Measurements from ENCODE around the gene MGAT5B. TPM values are rescaled to one million over a fixed set of nuclear protein-coding genes. Genes with fewer than 3 reads are reported as not detected.

MGAT5B gene
- total RNA-seq, 5 donors from 2014 or later (not counting 1 experiment from before 2014, with no cell fraction given) = 0.15 to 2.4 (median 0.79) TPM

DNA sequence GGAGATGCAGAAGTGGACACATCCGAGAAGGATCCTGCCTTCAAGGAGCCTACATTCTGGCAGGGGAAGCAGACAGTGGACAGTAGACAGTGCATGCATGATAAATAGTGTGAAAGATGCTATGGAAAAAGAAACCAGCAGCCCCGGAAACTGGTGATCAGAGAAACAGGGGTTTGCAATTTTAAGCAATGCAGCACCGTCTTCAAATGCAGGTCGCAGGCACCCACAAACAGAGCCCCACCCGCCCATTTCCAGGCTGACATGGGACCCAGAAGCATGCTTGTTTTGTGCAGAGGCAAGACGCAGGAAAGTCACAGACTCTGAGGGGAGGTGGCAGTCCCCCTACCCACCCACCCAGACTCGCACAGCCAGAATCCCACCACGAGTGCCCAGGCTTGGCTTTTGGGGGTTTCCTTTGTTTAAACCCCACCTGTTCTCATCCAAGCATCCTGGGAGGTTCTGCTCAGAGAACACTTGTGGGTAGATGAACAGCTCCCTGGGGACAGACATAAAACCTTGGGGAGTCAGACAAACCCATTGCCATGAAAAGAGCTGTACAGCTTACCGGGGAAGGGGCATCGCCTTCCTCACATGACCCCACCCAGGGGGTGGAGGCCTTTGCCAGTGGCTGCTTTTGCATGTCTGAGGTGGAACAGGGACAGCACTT, 114.3 kb downstream of the MGAT5B start:
- WGBS (ENCODE audit: insufficient coverage) = 29% methylated on average over 1 of the region's 10 CpGs
- Mint-ChIP-seq H3K9me3 (peaks cover 4 to 9% (median 5%) of the 10 kb centered on the region in 3 donors), H3K4me1 (peaks cover 13 to 24% (median 19%) of the 10 kb centered on the region in 3 donors), H3K4me3 (peak overlapping the region in 1 of 3 donors; percentile 19), H3K36me3 (peaks cover 6% of the 10 kb centered on the region), H3K27me3 (no peaks in the 10 kb centered on the region), H3K27ac (peak overlapping the region; percentile 86 to 88)
- Histone ChIP-seq H3K4me1 (ENCODE audit: control insufficient read depth in 1 of 2, extremely low read depth in 1 of 2, insufficient read depth in 2 of 2, low read length in 2 of 2) (peaks cover 14 to 27% of the 10 kb centered on the region in 2 experiments), H3K4me3 (ENCODE audit: control insufficient read depth in 1 of 2, extremely low read depth in 1 of 2, low read length in 1 of 2) (no peak overlapping the region), H3K27me3 (replicated peaks in 1 of 2; ENCODE audit: control insufficient read depth in 2 of 2, extremely low read depth in 1 of 2, insufficient read depth in 2 of 2, low read length in 1 of 2) (peaks cover 0 to 9% of the 10 kb centered on the region in 2 experiments), H3K36me3 (ENCODE audit: control insufficient read depth in 2 of 2, extremely low read depth in 1 of 2, insufficient read depth in 1 of 2, low read length in 1 of 2) (no peaks in the 10 kb centered on the region), H3K27ac (ENCODE audit: low read length) (peak overlapping the region; percentile 75), H3K9me3 (no peaks in the 10 kb centered on the region)
- DNase-seq (peak in 28 of 35 experiments; percentile 10 to 57 (median 29)), ATAC-seq (replicated peaks in 1 of 4) (peak; percentile 76 to 87 (median 82))
- ChIA-PET POLR2A (no interaction called here), CTCF (interaction anchor here in 1 of 2 donors (0.6 kb wide), 1 partner anchor 17 kb away, joined by 5 read pairs; no protein-coding TSS in a partner anchor)

DNA sequence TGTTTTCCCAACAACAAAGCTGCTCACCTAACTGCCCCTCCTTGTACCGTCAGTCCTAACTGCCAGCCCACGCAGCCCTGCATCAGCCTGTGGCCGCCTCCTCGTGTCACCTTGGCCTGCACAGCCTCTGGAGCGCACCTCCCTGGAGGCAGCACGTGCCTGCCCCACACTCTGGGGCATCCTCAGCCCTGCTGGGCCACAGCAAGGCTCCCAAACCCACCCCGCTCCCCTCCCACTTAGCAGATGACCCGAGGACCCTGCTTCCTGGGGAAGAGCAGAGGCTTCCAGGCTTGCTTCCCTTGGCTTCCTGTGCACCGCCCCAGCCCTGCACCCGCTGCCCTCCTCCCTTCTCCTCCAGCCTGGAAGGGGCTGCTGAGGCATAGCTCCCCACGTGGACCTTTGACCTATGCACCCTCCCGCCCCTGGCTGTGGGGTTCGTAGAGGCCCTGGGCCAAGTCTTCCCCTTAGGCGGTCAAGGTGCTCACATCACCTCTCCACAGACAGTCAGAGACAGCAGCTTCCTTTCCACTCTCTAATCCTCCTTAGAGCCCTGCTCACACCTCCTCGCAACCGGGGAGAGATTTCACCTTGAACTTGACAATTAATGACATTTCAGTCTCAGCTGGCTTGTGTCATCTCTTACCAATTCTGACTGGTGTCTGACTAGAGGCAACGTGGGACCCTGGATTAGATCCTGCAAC, 115.0 kb downstream of the MGAT5B start:
- Histone ChIP-seq H3K36me3 (ENCODE audit: control insufficient read depth in 2 of 2, extremely low read depth in 1 of 2, insufficient read depth in 1 of 2, low read length in 1 of 2) (no peaks in the 10 kb centered on the region), H3K4me3 (ENCODE audit: control insufficient read depth in 1 of 2, extremely low read depth in 1 of 2, low read length in 1 of 2) (no peak overlapping the region), H3K9me3 (no peaks in the 10 kb centered on the region), H3K27ac (ENCODE audit: low read length) (peak overlapping the region; percentile 75), H3K4me1 (ENCODE audit: control insufficient read depth in 1 of 2, extremely low read depth in 1 of 2, insufficient read depth in 2 of 2, low read length in 2 of 2) (peaks cover 14 to 27% of the 10 kb centered on the region in 2 experiments), H3K27me3 (replicated peaks in 1 of 2; ENCODE audit: control insufficient read depth in 2 of 2, extremely low read depth in 1 of 2, insufficient read depth in 2 of 2, low read length in 1 of 2) (peaks cover 0 to 9% of the 10 kb centered on the region in 2 experiments)
- Mint-ChIP-seq H3K27me3 (no peaks in the 10 kb centered on the region), H3K36me3 (peaks cover 4% of the 10 kb centered on the region), H3K4me3 (peak overlapping the region; percentile 6 to 49 (median 41)), H3K27ac (peak overlapping the region; percentile 88 to 91), H3K9me3 (peaks cover 1 to 6% (median 3%) of the 10 kb centered on the region in 3 donors), H3K4me1 (peaks cover 13 to 24% (median 19%) of the 10 kb centered on the region in 3 donors)
- ChIA-PET CTCF (interaction anchor here in 1 of 2 donors (0.6 kb wide), 1 partner anchor 16 kb away, joined by 5 read pairs; no protein-coding TSS in a partner anchor), POLR2A (no interaction called here)
- 51% methylated on average over 16 of the region's 17 CpGs for WGBS (ENCODE audit: insufficient coverage)
- DNase-seq = no peak
- ATAC-seq (replicated peaks in 1 of 4) = peak in 3 of 4 experiments; percentile 31 to 41 (median 36)

DNA sequence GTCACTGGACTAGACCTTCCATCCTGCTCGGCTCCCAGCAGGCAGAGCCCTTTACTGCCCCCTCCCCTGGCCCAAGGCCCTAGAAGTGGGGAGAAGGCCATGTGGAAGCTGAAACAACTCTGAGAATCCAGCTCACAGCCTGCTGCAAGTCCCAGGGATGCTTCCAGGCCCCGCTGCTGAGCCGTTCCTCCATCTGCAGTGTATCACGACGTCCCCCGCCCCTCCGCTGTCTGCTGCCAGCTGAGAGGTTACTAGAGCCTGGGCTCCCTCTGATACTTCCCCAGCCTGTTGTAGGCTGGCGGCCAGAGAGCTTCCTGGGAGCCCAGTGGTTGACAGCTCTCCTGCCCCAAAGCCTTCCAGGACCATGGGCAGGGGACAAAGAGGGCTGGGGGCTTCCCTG, 118.2 kb downstream of the MGAT5B start:
- H3K4me3 Mint-ChIP-seq = no peak overlapping the region
- CTCF ChIA-PET = no interaction called here
- Histone ChIP-seq H3K4me3 (ENCODE audit: control insufficient read depth in 1 of 2, extremely low read depth in 1 of 2, low read length in 1 of 2) (no peak overlapping the region), H3K9me3 (no peaks in the 10 kb centered on the region), H3K27me3 (replicated peaks in 1 of 2; ENCODE audit: control insufficient read depth in 2 of 2, extremely low read depth in 1 of 2, insufficient read depth in 2 of 2, low read length in 1 of 2) (peaks cover 0 to 9% of the 10 kb centered on the region in 2 experiments), H3K36me3 (ENCODE audit: control insufficient read depth in 2 of 2, extremely low read depth in 1 of 2, insufficient read depth in 1 of 2, low read length in 1 of 2) (no peaks in the 10 kb centered on the region), H3K27ac (ENCODE audit: low read length) (no peak overlapping the region), H3K4me1 (ENCODE audit: control insufficient read depth in 1 of 2, extremely low read depth in 1 of 2, insufficient read depth in 2 of 2, low read length in 2 of 2) (peaks cover 14 to 24% of the 10 kb centered on the region in 2 experiments)
- H3K36me3 Mint-ChIP-seq = no peaks in the 10 kb centered on the region
- ATAC-seq (replicated peaks in 1 of 4) = no peak
- no peaks in the 10 kb centered on the region for H3K9me3 Mint-ChIP-seq
- no peak for DNase-seq
- POLR2A ChIA-PET = no interaction called here
- H3K27ac Mint-ChIP-seq = peak overlapping the region in 1 of 2 donors; percentile 73
- WGBS (ENCODE audit: insufficient coverage) = 94% methylated on average over 7 of the region's 8 CpGs
- H3K4me1 Mint-ChIP-seq = peaks cover 13 to 22% (median 19%) of the 10 kb centered on the region in 3 donors
- H3K27me3 Mint-ChIP-seq = no peaks in the 10 kb centered on the region

DNA sequence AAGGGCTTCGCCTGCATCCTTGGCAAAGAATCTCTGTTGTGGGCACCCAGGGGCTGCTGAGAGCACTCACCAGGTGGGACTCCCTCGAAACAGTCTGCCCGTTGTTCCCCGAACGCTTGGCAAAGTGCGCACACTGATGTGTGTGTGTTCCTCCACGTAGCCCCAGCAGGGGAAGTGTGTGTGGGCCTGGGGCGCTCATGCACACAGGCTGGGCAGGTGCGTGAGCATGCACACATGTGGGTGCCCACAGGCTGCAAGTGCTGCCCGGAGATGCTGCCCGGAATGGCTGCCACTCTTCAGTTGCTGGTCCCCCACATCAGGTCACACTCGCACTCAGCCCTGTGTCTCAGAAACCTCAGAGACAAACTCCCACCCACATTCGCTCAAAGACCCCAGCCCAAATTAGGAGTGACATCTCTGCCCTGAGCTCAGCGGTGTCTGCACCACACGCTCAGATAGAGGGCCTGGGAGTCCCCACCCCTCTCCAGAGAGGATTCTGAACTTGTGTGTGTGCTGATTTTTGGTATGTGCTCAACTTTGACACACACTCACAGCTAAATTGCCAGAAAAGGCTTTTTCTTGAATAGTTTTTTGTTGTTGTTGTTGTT, 119.4 kb downstream of the MGAT5B start:
- no peak for DNase-seq
- WGBS (ENCODE audit: insufficient coverage) = 86% methylated on average over 9 of the region's 15 CpGs
- Mint-ChIP-seq H3K4me1 (peaks cover 7 to 13% (median 12%) of the 10 kb centered on the region in 3 donors), H3K27ac (peak overlapping the region in 1 of 2 donors; percentile 45), H3K9me3 (no peaks in the 10 kb centered on the region), H3K4me3 (no peak overlapping the region), H3K36me3 (no peaks in the 10 kb centered on the region), H3K27me3 (no peaks in the 10 kb centered on the region)
- ChIA-PET POLR2A (no interaction called here), CTCF (no interaction called here)
- Histone ChIP-seq H3K4me3 (ENCODE audit: control insufficient read depth in 1 of 2, extremely low read depth in 1 of 2, low read length in 1 of 2) (no peak overlapping the region), H3K36me3 (ENCODE audit: control insufficient read depth in 2 of 2, extremely low read depth in 1 of 2, insufficient read depth in 1 of 2, low read length in 1 of 2) (no peaks in the 10 kb centered on the region), H3K4me1 (ENCODE audit: control insufficient read depth in 1 of 2, extremely low read depth in 1 of 2, insufficient read depth in 2 of 2, low read length in 2 of 2) (peaks cover 9 to 11% of the 10 kb centered on the region in 2 experiments), H3K27me3 (replicated peaks in 1 of 2; ENCODE audit: control insufficient read depth in 2 of 2, extremely low read depth in 1 of 2, insufficient read depth in 2 of 2, low read length in 1 of 2) (peaks cover 0 to 6% of the 10 kb centered on the region in 2 experiments), H3K27ac (ENCODE audit: low read length) (no peak overlapping the region), H3K9me3 (no peaks in the 10 kb centered on the region)
- no peak for ATAC-seq (replicated peaks in 1 of 4)

DNA sequence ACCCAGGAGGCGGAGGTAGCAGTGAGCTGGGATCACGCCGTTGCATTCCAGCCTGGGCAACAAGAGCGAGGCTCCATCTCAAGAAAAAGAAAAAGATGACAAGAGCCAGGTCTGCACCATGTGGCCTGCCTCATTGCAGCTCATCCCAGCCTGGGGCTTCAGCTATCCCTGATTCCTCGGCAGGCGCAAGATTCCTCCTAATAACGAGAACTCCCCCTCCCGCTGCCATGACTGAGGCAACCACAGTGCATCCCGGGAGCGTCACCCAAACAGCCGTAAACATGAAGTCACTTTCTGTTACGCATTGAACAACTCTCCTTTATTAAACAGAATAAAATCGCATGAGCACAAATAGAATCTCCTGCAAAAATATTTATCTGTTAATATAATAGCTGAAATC, 120.6 kb downstream of the MGAT5B start:
- POLR2A ChIA-PET = no interaction called here
- H3K4me1 Mint-ChIP-seq = peaks cover 5 to 9% (median 5%) of the 10 kb centered on the region in 3 donors
- CTCF ChIA-PET = no interaction called here

DNA sequence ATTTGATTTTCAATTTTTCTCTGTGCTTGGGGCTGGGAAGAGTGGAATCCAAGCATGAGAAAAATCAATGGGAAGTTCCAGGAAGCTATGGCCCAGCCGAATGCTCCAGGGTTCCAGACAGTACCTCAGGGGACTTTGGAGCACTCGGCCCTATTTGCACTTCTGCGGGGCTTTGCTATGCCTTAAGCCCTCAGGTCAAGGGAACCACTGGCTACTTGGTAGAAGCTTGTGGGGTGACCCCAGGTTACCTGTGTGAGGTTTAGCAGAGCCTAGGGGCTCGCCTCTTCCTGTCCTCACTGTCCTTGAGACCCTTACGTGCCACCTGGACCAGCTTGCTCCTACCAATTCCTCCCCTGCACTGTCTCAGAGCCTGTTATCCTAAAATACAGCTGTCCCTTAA, 121.3 kb downstream of the MGAT5B start:
- Histone ChIP-seq H3K4me3 (ENCODE audit: control insufficient read depth in 1 of 2, extremely low read depth in 1 of 2, low read length in 1 of 2) (no peak overlapping the region), H3K36me3 (ENCODE audit: control insufficient read depth in 2 of 2, extremely low read depth in 1 of 2, insufficient read depth in 1 of 2, low read length in 1 of 2) (no peaks in the 10 kb centered on the region), H3K27me3 (replicated peaks in 1 of 2; ENCODE audit: control insufficient read depth in 2 of 2, extremely low read depth in 1 of 2, insufficient read depth in 2 of 2, low read length in 1 of 2) (no peaks in the 10 kb centered on the region), H3K4me1 (ENCODE audit: control insufficient read depth in 1 of 2, extremely low read depth in 1 of 2, insufficient read depth in 2 of 2, low read length in 2 of 2) (peaks cover 5 to 14% of the 10 kb centered on the region in 2 experiments), H3K27ac (ENCODE audit: low read length) (no peak overlapping the region), H3K9me3 (no peaks in the 10 kb centered on the region)
- no peaks in the 10 kb centered on the region for H3K36me3 Mint-ChIP-seq
- H3K27ac Mint-ChIP-seq = no peak overlapping the region
- 94% methylated on average over 2 of the region's 5 CpGs for WGBS (ENCODE audit: insufficient coverage)
- ChIA-PET CTCF (no interaction called here), POLR2A (interaction anchor here in 1 of 2 donors (0.6 kb wide), 1 partner anchor 338 kb away, joined by 6 read pairs; no protein-coding TSS in a partner anchor)
- peaks cover 12 to 16% (median 13%) of the 10 kb centered on the region in 3 donors for H3K4me1 Mint-ChIP-seq
- H3K27me3 Mint-ChIP-seq = no peaks in the 10 kb centered on the region
- no peaks in the 10 kb centered on the region for H3K9me3 Mint-ChIP-seq
- no peak for DNase-seq
- H3K4me3 Mint-ChIP-seq = no peak overlapping the region
- no peak for ATAC-seq (replicated peaks in 1 of 4)

More for the DNA sequence above, 120.6 kb downstream of the MGAT5B start:
- ATAC-seq (replicated peaks in 1 of 4) = no peak
- Mint-ChIP-seq H3K27me3 (no peaks in the 10 kb centered on the region), H3K4me3 (no peak overlapping the region), H3K27ac (no peak overlapping the region), H3K9me3 (no peaks in the 10 kb centered on the region), H3K36me3 (no peaks in the 10 kb centered on the region)
- Histone ChIP-seq H3K27me3 (replicated peaks in 1 of 2; ENCODE audit: control insufficient read depth in 2 of 2, extremely low read depth in 1 of 2, insufficient read depth in 2 of 2, low read length in 1 of 2) (no peaks in the 10 kb centered on the region), H3K27ac (ENCODE audit: low read length) (no peak overlapping the region), H3K36me3 (ENCODE audit: control insufficient read depth in 2 of 2, extremely low read depth in 1 of 2, insufficient read depth in 1 of 2, low read length in 1 of 2) (no peaks in the 10 kb centered on the region), H3K9me3 (no peaks in the 10 kb centered on the region), H3K4me1 (ENCODE audit: control insufficient read depth in 1 of 2, extremely low read depth in 1 of 2, insufficient read depth in 2 of 2, low read length in 2 of 2) (peaks cover 0 to 7% of the 10 kb centered on the region in 2 experiments), H3K4me3 (ENCODE audit: control insufficient read depth in 1 of 2, extremely low read depth in 1 of 2, low read length in 1 of 2) (no peak overlapping the region)
- 99% methylated on average over 6 of the region's 13 CpGs for WGBS (ENCODE audit: insufficient coverage)
- DNase-seq = no peak

Measured in T-cell (primary cell).